SK-N-SH treated with all-trans-retinoic acid at 6 μM for 48 hours (cell line): Measurements from ENCODE around the gene CIRBP.

Experiments
- ARNTL ChIP-seq: fragments of 450-650 bp; formaldehyde crosslinking; IDR thresholded peaks from 2 replicates; pipeline ENCODE4 v1.5.0; 2020; ENCODE audit warnings: low read depth, mild to moderate bottlenecking, moderate library complexity, borderline replicate concordance
- BACH2 ChIP-seq: fragments of 250-450 bp; sonication (Bioruptor Pico); IDR thresholded peaks from 2 replicates; pipeline ENCODE4 v1.9.0; 2021; ENCODE audit warnings: mild to moderate bottlenecking, borderline replicate concordance
- CREB5 ChIP-seq: fragments of 250-450 bp; sonication (Bioruptor Pico); IDR thresholded peaks from 2 replicates; pipeline ENCODE4 v1.5.1; 2020; ENCODE audit warnings: low read depth, mild to moderate bottlenecking, moderate library complexity
- ESRRG ChIP-seq: fragments of 250-450 bp; sonication (Bioruptor Pico); IDR thresholded peaks from 2 replicates; pipeline ENCODE4 v1.6.1; 2021; ENCODE audit warnings: mild to moderate bottlenecking
- GLIS3 ChIP-seq: fragments of 250-450 bp; sonication (Bioruptor Pico); IDR thresholded peaks from 2 replicates; pipeline ENCODE4 v1.5.0; 2020; ENCODE audit warnings: mild to moderate bottlenecking, moderate library complexity
- OSR1 ChIP-seq: fragments of 250-450 bp; sonication (Bioruptor Pico); IDR thresholded peaks from 2 replicates; pipeline ENCODE4 v1.8.0; 2022; ENCODE audit warnings: moderate library complexity, mild to moderate bottlenecking, inconsistent platforms
- PATZ1 ChIP-seq: fragments of 250-450 bp; sonication (Bioruptor Pico); IDR thresholded peaks from 2 replicates; pipeline ENCODE4 v1.8.0; 2020; ENCODE audit warnings: mild to moderate bottlenecking, moderate library complexity, borderline replicate concordance
- POU6F1 ChIP-seq: fragments of 250-450 bp; sonication (Bioruptor Pico); IDR thresholded peaks from 2 replicates; pipeline ENCODE4 v1.8.0; 2021; ENCODE audit warnings: low read depth, mild to moderate bottlenecking, moderate library complexity, borderline replicate concordance
- PPARA ChIP-seq: fragments of 250-450 bp; sonication (Bioruptor Pico); IDR thresholded peaks from 2 replicates; pipeline ENCODE4 v1.5.0; 2020; ENCODE audit warnings: mild to moderate bottlenecking, borderline replicate concordance
- RARB ChIP-seq: fragments of 250-450 bp; sonication (Bioruptor Pico); IDR thresholded peaks from 2 replicates; pipeline ENCODE4 v1.8.0; 2021; ENCODE audit warnings: mild to moderate bottlenecking, moderate library complexity
- SNAI2 ChIP-seq: fragments of 250-450 bp; sonication (Bioruptor Pico); IDR thresholded peaks from 2 replicates; pipeline ENCODE4 v1.5.0; 2020; ENCODE audit warnings: mild to moderate bottlenecking, moderate library complexity
- ZC3H10 ChIP-seq: fragments of 250-450 bp; sonication (Bioruptor Pico); IDR thresholded peaks from 2 replicates; pipeline ENCODE4 v1.5.1; 2021; ENCODE audit warnings: mild to moderate bottlenecking, moderate library complexity
- ZFP3 ChIP-seq: fragments of 250-450 bp; sonication (Bioruptor Pico); IDR thresholded peaks from 2 replicates; pipeline ENCODE4 v1.5.0; 2020; ENCODE audit warnings: mild to moderate bottlenecking, moderate library complexity
- ZFP30 ChIP-seq: fragments of 450-650 bp; formaldehyde crosslinking; IDR thresholded peaks from 2 replicates; pipeline ENCODE4 v1.5.0; 2022; ENCODE audit warnings: mild to moderate bottlenecking, moderate library complexity

GRCh38 chr19:1282588-1283206, 13.6 kb downstream of the CIRBP start:
- TF ChIP-seq ZFP3 (CRISPR knock-in tag) (no peak), CREB5 (CRISPR knock-in tag) (no peak), BACH2 (CRISPR knock-in tag) (no peak), RARB (CRISPR knock-in tag) (no peak), SNAI2 (CRISPR knock-in tag) (no peak), PPARA (CRISPR knock-in tag) (no peak), ZC3H10 (CRISPR knock-in tag) (no peak), OSR1 (CRISPR knock-in tag) (no peak), ESRRG (no peak), ZFP30 (no peak), POU6F1 (CRISPR knock-in tag) (no peak), PATZ1 (CRISPR knock-in tag) (no peak), GLIS3 (CRISPR knock-in tag) (no peak), ARNTL (CRISPR knock-in tag) (no peak)
